Glutamatergic neuron (in vitro differentiated cells): ENCODE results near the gene NFIA. TPM values are rescaled to one million over a fixed set of nuclear protein-coding genes. Genes with fewer than 3 reads are reported as not detected.
A peak's percentile ranks its signal among the peaks of the same experiment; 100 is the strongest.

Source experiments
- DNase-seq: peaks from one replicate; pipeline ENCODE4 v3.0.0; 2022
- H3K27ac Mint-ChIP-seq: one replicate; pipeline ENCODE4 v1.8.0; 2020; ENCODE audit warnings: mild to moderate bottlenecking, mixed read lengths, inconsistent platforms; ENCODE audit not compliant: unreplicated experiment
- H3K27me3 Mint-ChIP-seq: one replicate; pipeline ENCODE4 v1.8.0; 2020; ENCODE audit warnings: mild to moderate bottlenecking, moderate library complexity, mixed read lengths, inconsistent platforms; ENCODE audit not compliant: unreplicated experiment
- H3K36me3 Mint-ChIP-seq: one replicate; pipeline ENCODE4 v1.8.0; 2020; ENCODE audit warnings: mild to moderate bottlenecking, mixed read lengths, inconsistent platforms; ENCODE audit not compliant: unreplicated experiment
- H3K4me1 Mint-ChIP-seq: one replicate; pipeline ENCODE4 v1.8.0; 2020; ENCODE audit warnings: mild to moderate bottlenecking, low read depth, mixed read lengths, inconsistent platforms; ENCODE audit not compliant: unreplicated experiment
- H3K4me3 Mint-ChIP-seq: one replicate; pipeline ENCODE4 v1.8.0; 2020; ENCODE audit warnings: mild to moderate bottlenecking, mixed read lengths, inconsistent platforms; ENCODE audit not compliant: unreplicated experiment
- H3K9me3 Mint-ChIP-seq: one replicate; pipeline ENCODE4 v1.8.0; 2020; ENCODE audit warnings: mild to moderate bottlenecking, moderate library complexity, mixed read lengths, inconsistent platforms; ENCODE audit not compliant: unreplicated experiment
- CTCF ChIP-seq: fragments of 200-600 bp; sonication (generic); IDR thresholded peaks from one replicate; pipeline ENCODE4 v1.5.0; 2021; ENCODE audit not compliant: partially characterized antibody, unreplicated experiment
- total RNA-seq: library from RNA; stranded (reverse); fragmentation: NEBNext Ultra II Directional; extraction: Animal tissue kit (Norgen Biotek cat#: 25700); gene quantifications from one replicate; pipeline ENCODE4 v1.2.1, GENCODE V29; 2021; ENCODE audit not compliant: unreplicated experiment

The NFIA gene
- total RNA-seq, 1 donor from 2014 or later, result 16.4 TPM

- peaks cover 19% of the 10 kb centered on the region for H3K4me1 Mint-ChIP-seq
- peak overlapping the region; percentile 13 for H3K27ac Mint-ChIP-seq
- peaks cover 2% of the 10 kb centered on the region for H3K27me3 Mint-ChIP-seq
- no peaks in the 10 kb centered on the region for H3K9me3 Mint-ChIP-seq
- H3K4me3 Mint-ChIP-seq, result no peak overlapping the region
- DNase-seq, result no peak
- H3K36me3 Mint-ChIP-seq, result no peaks in the 10 kb centered on the region
- no peak for TF ChIP-seq CTCF
Measured at GRCh38 chr1:61120998-61121397, 38.6 kb downstream of the NFIA start.

- H3K36me3 Mint-ChIP-seq, result no peaks in the 10 kb centered on the region
- H3K27ac Mint-ChIP-seq, result no peak overlapping the region
- peaks cover 2% of the 10 kb centered on the region for H3K27me3 Mint-ChIP-seq
- H3K4me3 Mint-ChIP-seq, result no peak overlapping the region
- DNase-seq, result no peak
- H3K4me1 Mint-ChIP-seq, result peaks cover 23% of the 10 kb centered on the region
- H3K9me3 Mint-ChIP-seq, result no peaks in the 10 kb centered on the region
- TF ChIP-seq CTCF, result peak; percentile 12
Measured at GRCh38 chr1:61121631-61122030, 39.3 kb downstream of the NFIA start.

GRCh38 chr1:61122389-61122788 lies 40.0 kb downstream of the NFIA start:
- Mint-ChIP-seq H3K36me3 (no peaks in the 10 kb centered on the region), H3K27me3 (peaks cover 2% of the 10 kb centered on the region), H3K9me3 (no peaks in the 10 kb centered on the region), H3K4me1 (peaks cover 23% of the 10 kb centered on the region), H3K4me3 (no peak overlapping the region), H3K27ac (no peak overlapping the region)
- TF ChIP-seq CTCF, result no peak
- DNase-seq, result no peak

- Mint-ChIP-seq H3K4me3 (no peak overlapping the region), H3K27ac (no peak overlapping the region), H3K4me1 (peaks cover 23% of the 10 kb centered on the region), H3K9me3 (no peaks in the 10 kb centered on the region), H3K27me3 (peaks cover 2% of the 10 kb centered on the region), H3K36me3 (no peaks in the 10 kb centered on the region)
- no peak for TF ChIP-seq CTCF
- no peak for DNase-seq
Measured at GRCh38 chr1:61123326-61123725, 41.0 kb downstream of the NFIA start.

- Mint-ChIP-seq H3K4me3 (no peak overlapping the region), H3K27ac (no peak overlapping the region), H3K4me1 (peaks cover 23% of the 10 kb centered on the region), H3K36me3 (no peaks in the 10 kb centered on the region), H3K9me3 (no peaks in the 10 kb centered on the region), H3K27me3 (peaks cover under 1% of the 10 kb centered on the region)
- DNase-seq, result no peak
- TF ChIP-seq CTCF, result no peak
Measured at GRCh38 chr1:61124078-61124477, 41.7 kb downstream of the NFIA start.
